Gastroesophageal sphincter (tissue), 4 donors: ENCODE data around the gene SASH3. TPM values are rescaled to one million over a fixed set of nuclear protein-coding genes. Genes with fewer than 3 reads are reported as not detected.

Experiments
- ATAC-seq: fragments of 150-250 bp; one replicate; pipeline ENCODE4 v1.9.1; 2016; ENCODE audit warnings: mild to moderate bottlenecking, moderate library complexity
- H3K27ac ChIP-seq, 4 donors: fragments of 200-600 bp; sonication (generic) in 3 of 4; 1 replicate in 3 of 4; 2 replicates in 1 of 4; pipeline ENCODE4 v1.5.1; 2016 to 2019
- H3K27me3 ChIP-seq: fragments of 200-600 bp; sonication (generic); one replicate; pipeline ENCODE4 v1.5.1; 2019
- H3K36me3 ChIP-seq, 2 donors: fragments of 200-600 bp; sonication (generic); one replicate each; pipeline ENCODE4 v1.5.1; 2019; ENCODE audit warnings: control low read depth in 1 of 2
- H3K4me1 ChIP-seq, 3 donors: fragments of 200-600 bp; sonication (generic); 1 replicate in 2 of 3; 2 replicates in 1 of 3; pipeline ENCODE4 v1.5.1; 2016 to 2019; ENCODE audit warnings: control low read depth in 2 of 3
- H3K4me3 ChIP-seq, 2 donors: fragments of 200-600 bp; sonication (generic); one replicate each; pipeline ENCODE4 v1.5.1; 2019; ENCODE audit warnings: mild to moderate bottlenecking in 1 of 2, moderate library complexity in 1 of 2
- H3K9me3 ChIP-seq, 3 donors: fragments of 200-600 bp; sonication (generic); one replicate each; pipeline ENCODE4 v1.5.1; 2017 to 2019; ENCODE audit warnings: control low read depth in 2 of 3
- CTCF ChIP-seq, 4 experiments: fragments of 200-600 bp in 2 of 4; fragments of 450-650 bp in 2 of 4; sonication (generic) in 1 of 4; IDR thresholded peaks; one replicate each; pipeline ENCODE4 v1.5.1; 2017 to 2019; ENCODE audit warnings: antibody characterized with exemption in 4 of 4, mild to moderate bottlenecking in 2 of 4, moderate library complexity in 2 of 4
- EP300 ChIP-seq: sonication (generic); formaldehyde crosslinking; IDR thresholded peaks from one replicate; pipeline ENCODE4 v1.6.1; 2017; ENCODE audit warnings: antibody characterized with exemption, mild to moderate bottlenecking
- POLR2A ChIP-seq, 2 donors: fragments of 450-650 bp; IDR thresholded peaks; one replicate each; pipeline ENCODE4 v1.6.1; 2017; ENCODE audit warnings: antibody characterized with exemption in 2 of 2, mild to moderate bottlenecking in 2 of 2, moderate library complexity in 1 of 2
- POLR2AphosphoS5 ChIP-seq: sonication (generic); formaldehyde crosslinking; IDR thresholded peaks from one replicate; pipeline ENCODE4 v1.6.1; 2017; ENCODE audit warnings: antibody characterized with exemption
- WGBS, 2 donors: methylation state at CpG; one replicate each; pipeline ENCODE4 v1.1.5; 2018; ENCODE audit warnings: low coverage in 1 of 2; 5-methylcytosine and 5-hydroxymethylcytosine counted together
- total RNA-seq, 4 donors: library from RNA; depleted of rRNA; stranded (reverse); fragments of >200 nt; gene quantifications; one replicate each; pipeline ENCODE4 v1.1.0, GENCODE V29; 2016

Gene SASH3
- total RNA-seq = 1 to 10 TPM; 1.9 to 8.2 (median 5.3) TPM

- H3K4me3 ChIP-seq = peak within 1 kb of the TSS in 1 of 2 donors; percentile 27
- H3K27ac ChIP-seq = no peak within 1 kb of the TSS
Measured at GRCh38 chrX:129779747-129780146, at the start of gene SASH3. Gene SASH3, plus strand, starts transcription at chrX:129779949. Its CDS starts 149 bp downstream, at chrX:129780098.

GRCh38 chrX:129731228-129731627, 48.5 kb upstream of the SASH3 start:
- Histone ChIP-seq H3K4me3 (no peak overlapping the region), H3K27ac (no peak overlapping the region), H3K36me3 (no peaks in the 10 kb centered on the region), H3K27me3 (no peaks in the 10 kb centered on the region), H3K9me3 (no peaks in the 10 kb centered on the region), H3K4me1 (no peaks in the 10 kb centered on the region)
- TF ChIP-seq CTCF (IDR thresholded peaks at IDR 0.05) (no peak), EP300 (no peak), POLR2AphosphoS5 (no peak), POLR2A (IDR thresholded peaks at IDR 0.05) (no peak)
- ATAC-seq = no peak
- WGBS, 2 donors = 17% methylated on average over 1 of the region's 2 CpGs; no CpG with 5 or more reads in 1 of the 2 donors

More at GRCh38 chrX:129779747-129780146, at the start of gene SASH3:
- ATAC-seq = peak; percentile 28
- 80 to 100% methylated on average over 1 of the region's 13 CpGs for WGBS, 2 donors
- TF ChIP-seq POLR2A (IDR thresholded peaks at IDR 0.05) (peak in 1 of 2 donors; percentile 13), POLR2AphosphoS5 (no peak), CTCF (IDR thresholded peaks at IDR 0.05) (no peak), EP300 (no peak)
- Histone ChIP-seq H3K9me3 (no peaks in the 10 kb centered on the region), H3K4me1 (no peaks in the 10 kb centered on the region), H3K27me3 (no peaks in the 10 kb centered on the region), H3K36me3 (no peaks in the 10 kb centered on the region)

GRCh38 chrX:129732857-129733256, 46.9 kb upstream of the SASH3 start:
- Histone ChIP-seq H3K27me3 (no peaks in the 10 kb centered on the region), H3K4me3 (no peak overlapping the region), H3K4me1 (no peaks in the 10 kb centered on the region), H3K9me3 (no peaks in the 10 kb centered on the region), H3K27ac (no peak overlapping the region), H3K36me3 (no peaks in the 10 kb centered on the region)
- WGBS, 2 donors = no CpG with 5 or more reads among the region's 2 CpGs
- ATAC-seq = no peak
- TF ChIP-seq POLR2AphosphoS5 (no peak), EP300 (no peak), POLR2A (IDR thresholded peaks at IDR 0.05) (no peak), CTCF (IDR thresholded peaks at IDR 0.05) (no peak)

- Histone ChIP-seq H3K9me3 (no peaks in the 10 kb centered on the region), H3K27me3 (no peaks in the 10 kb centered on the region), H3K27ac (no peak overlapping the region), H3K4me3 (no peak overlapping the region), H3K36me3 (no peaks in the 10 kb centered on the region), H3K4me1 (no peaks in the 10 kb centered on the region)
- no CpG with 5 or more reads among the region's 4 CpGs for WGBS, 2 donors
- no peak for TF ChIP-seq CTCF (IDR thresholded peaks at IDR 0.05)
- no peak for TF ChIP-seq POLR2A (IDR thresholded peaks at IDR 0.05)
- TF ChIP-seq POLR2AphosphoS5 = no peak
- TF ChIP-seq EP300 = no peak
- ATAC-seq = no peak
Measured at GRCh38 chrX:129733335-129733734, 46.4 kb upstream of the SASH3 start.

GRCh38 chrX:129736491-129736890, 43.3 kb upstream of the SASH3 start:
- TF ChIP-seq CTCF (IDR thresholded peaks at IDR 0.05) (no peak), POLR2A (IDR thresholded peaks at IDR 0.05) (no peak), POLR2AphosphoS5 (no peak), EP300 (no peak)
- Histone ChIP-seq H3K27ac (no peak overlapping the region), H3K27me3 (no peaks in the 10 kb centered on the region), H3K4me3 (no peak overlapping the region), H3K9me3 (no peaks in the 10 kb centered on the region), H3K36me3 (no peaks in the 10 kb centered on the region), H3K4me1 (no peaks in the 10 kb centered on the region)
- 59 to 67% methylated on average over 3 to 5 of the region's 6 CpGs for WGBS, 2 donors
- no peak for ATAC-seq
